Neural progenitor cell (in vitro differentiated cells): Measurements from ENCODE around the gene BRWD1. TPM values are rescaled to one million over a fixed set of nuclear protein-coding genes. Genes with fewer than 3 reads are reported as not detected.
A peak's percentile ranks its signal among the peaks of the same experiment; 100 is the strongest.

ENCODE experiments used
- DNase-seq: peaks from one replicate; pipeline ENCODE4 v3.0.0-alpha.2; 2016; ENCODE audit warnings: low spot score
- H2AFZ ChIP-seq: fragments of 200-600 bp; sonication (generic); replicated peaks from 2 replicates; pipeline ENCODE4 v1.6.1; 2016; ENCODE audit warnings: antibody characterized with exemption
- H3F3A ChIP-seq: fragments of 200-600 bp; sonication (generic); 2 replicates; pipeline ENCODE4 v1.6.1; 2016; ENCODE audit warnings: antibody characterized with exemption, low read depth
- H3K27ac ChIP-seq: fragments of 200-600 bp; sonication (generic); 2 replicates; pipeline ENCODE4 v1.5.1; 2016; ENCODE audit warnings: mild to moderate bottlenecking
- H3K27me3 ChIP-seq: fragments of 200-600 bp; sonication (generic); 2 replicates; pipeline ENCODE4 v1.6.1; 2016; ENCODE audit warnings: mild to moderate bottlenecking, moderate library complexity
- H3K36me3 ChIP-seq: fragments of 200-600 bp; sonication (generic); 2 replicates; pipeline ENCODE4 v1.5.1; 2016
- H3K4me1 ChIP-seq: fragments of 200-600 bp; sonication (generic); 2 replicates; pipeline ENCODE4 v1.6.1; 2016; ENCODE audit warnings: mixed run types
- H3K4me2 ChIP-seq: fragments of 200-600 bp; sonication (generic); 2 replicates; pipeline ENCODE4 v1.6.1; 2016
- H3K4me3 ChIP-seq: fragments of 200-600 bp; sonication (generic); 2 replicates; pipeline ENCODE4 v1.5.1; 2016
- H3K79me2 ChIP-seq: fragments of 200-600 bp; sonication (generic); 2 replicates; pipeline ENCODE4 v1.6.1; 2016; ENCODE audit warnings: low read depth
- H3K9ac ChIP-seq: fragments of 200-600 bp; sonication (generic); 2 replicates; pipeline ENCODE4 v1.6.1; 2016
- H3K9me3 ChIP-seq: fragments of 200-600 bp; sonication (generic); 2 replicates; pipeline ENCODE4 v1.5.1; 2016; ENCODE audit warnings: low read depth
- H4K20me1 ChIP-seq: fragments of 200-600 bp; sonication (generic); 2 replicates; pipeline ENCODE4 v1.6.1; 2016; ENCODE audit warnings: low read depth
- H3K27ac Mint-ChIP-seq: 3 replicates; pipeline ENCODE4 v1.8.0; 2021; ENCODE audit warnings: mixed read lengths
- H3K27me3 Mint-ChIP-seq: 2 replicates; pipeline ENCODE4 v1.8.0; 2022; ENCODE audit warnings: low read depth, mild to moderate bottlenecking, inconsistent platforms, moderate library complexity, mixed read lengths; ENCODE audit not compliant: insufficient read depth
- H3K36me3 Mint-ChIP-seq: 3 replicates; pipeline ENCODE4 v1.8.0; 2021; ENCODE audit warnings: mixed read lengths
- H3K4me1 Mint-ChIP-seq: 3 replicates; pipeline ENCODE4 v1.8.0; 2021; ENCODE audit warnings: mixed read lengths
- H3K4me3 Mint-ChIP-seq: 3 replicates; pipeline ENCODE4 v1.8.0; 2021; ENCODE audit warnings: mild to moderate bottlenecking, moderate library complexity, mixed read lengths
- H3K9me3 Mint-ChIP-seq: 3 replicates; pipeline ENCODE4 v1.8.0; 2020; ENCODE audit warnings: mixed read lengths
- CTCF ChIP-seq: fragments of 200-600 bp; sonication (generic); IDR thresholded peaks from 2 replicates; pipeline ENCODE4 v1.5.1; 2017; ENCODE audit warnings: antibody characterized with exemption, mild to moderate bottlenecking
- EZH2 ChIP-seq: fragments of 200-600 bp; sonication (generic); IDR thresholded peaks from 2 replicates; pipeline ENCODE4 v1.6.1; 2017; ENCODE audit warnings: antibody characterized with exemption, mild to moderate bottlenecking, moderate library complexity
- EZH2phosphoT487 ChIP-seq: fragments of 200-600 bp; sonication (generic); IDR thresholded peaks from 2 replicates; pipeline ENCODE4 v1.6.1; 2017; ENCODE audit warnings: antibody characterized with exemption
- total RNA-seq: library from RNA; depleted of rRNA; stranded (reverse); fragments of >200 nt; gene quantifications from 2 replicates; pipeline ENCODE4 v1.2.3, GENCODE V29; 2015; ENCODE audit warnings: low replicate concordance

BRWD1 gene
- total RNA-seq, 1 donor from 2014 or later = 130 TPM

DNA sequence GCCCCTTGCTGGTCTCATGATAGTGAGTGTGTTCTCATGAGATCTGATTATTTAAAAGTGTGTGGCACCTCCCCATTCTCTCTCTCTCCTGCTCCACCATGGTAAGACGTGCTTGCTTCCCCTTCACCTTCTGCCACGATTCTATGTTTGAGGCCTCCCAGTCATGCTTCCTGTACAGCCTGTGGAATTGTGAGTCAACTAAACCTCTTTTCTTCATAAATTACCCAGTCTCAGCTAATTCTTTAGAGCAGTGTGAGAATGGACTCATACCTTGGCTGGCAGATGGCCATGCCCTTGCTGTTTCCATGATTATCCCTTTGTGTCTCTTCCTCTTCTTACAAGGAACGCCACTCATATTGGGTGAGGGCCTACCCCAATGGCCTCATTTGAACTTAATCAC lies 170.5 kb downstream of the BRWD1 start:
- no peaks in the 10 kb centered on the region for H3K4me1 ChIP-seq
- DNase-seq = no peak
- H3K27ac ChIP-seq = no peak overlapping the region
- no peak overlapping the region for H3K9ac ChIP-seq
- TF ChIP-seq EZH2 (no peak), CTCF (no peak), EZH2phosphoT487 (no peak)
- no peak overlapping the region for H3K4me2 ChIP-seq
- Mint-ChIP-seq H3K27me3 (no peaks in the 10 kb centered on the region), H3K27ac (no peak overlapping the region), H3K9me3 (peaks cover 7% of the 10 kb centered on the region), H3K4me1 (peaks cover 2% of the 10 kb centered on the region), H3K4me3 (no peak overlapping the region), H3K36me3 (no peaks in the 10 kb centered on the region)
- no peaks in the 10 kb centered on the region for H3K9me3 ChIP-seq
- H3F3A ChIP-seq = no peaks in the 10 kb centered on the region
- no peaks in the 10 kb centered on the region for H4K20me1 ChIP-seq
- H3K79me2 ChIP-seq = no peaks in the 10 kb centered on the region
- no peak overlapping the region for H3K4me3 ChIP-seq
- no peaks in the 10 kb centered on the region for H3K27me3 ChIP-seq
- no peaks in the 10 kb centered on the region for H3K36me3 ChIP-seq
- no peak overlapping the region for H2AFZ ChIP-seq

DNA sequence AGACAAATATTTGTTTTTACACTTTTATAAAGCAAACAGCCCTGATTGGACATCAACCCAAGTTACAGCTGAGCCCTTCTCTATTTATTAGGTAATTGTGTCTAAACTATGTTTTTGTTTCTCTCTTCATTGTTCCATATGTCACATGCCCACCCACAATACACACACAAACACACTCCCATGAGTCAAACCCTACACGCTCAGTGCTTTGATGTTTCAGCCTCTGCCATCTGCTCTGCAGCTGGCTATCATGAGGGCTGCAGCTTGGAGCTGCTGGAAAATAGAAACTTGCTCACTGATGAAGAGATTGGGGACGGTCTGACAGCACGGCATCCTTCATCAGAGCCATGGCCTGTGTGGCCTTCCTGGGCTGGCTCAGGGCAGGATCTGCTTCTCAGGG lies 171.9 kb downstream of the BRWD1 start:
- H3K4me1 Mint-ChIP-seq = peaks cover 10% of the 10 kb centered on the region
- Histone ChIP-seq H3K4me3 (no peak overlapping the region), H3K4me1 (no peaks in the 10 kb centered on the region), H3K79me2 (no peaks in the 10 kb centered on the region), H3K4me2 (no peak overlapping the region), H3F3A (no peaks in the 10 kb centered on the region), H4K20me1 (no peaks in the 10 kb centered on the region), H3K9me3 (no peaks in the 10 kb centered on the region), H3K27me3 (no peaks in the 10 kb centered on the region), H3K9ac (no peak overlapping the region), H3K36me3 (no peaks in the 10 kb centered on the region), H2AFZ (no peak overlapping the region), H3K27ac (no peak overlapping the region)
- peaks cover 4% of the 10 kb centered on the region for H3K9me3 Mint-ChIP-seq
- no peak for TF ChIP-seq EZH2
- no peak for TF ChIP-seq CTCF
- TF ChIP-seq EZH2phosphoT487 = no peak
- no peak overlapping the region for H3K27ac Mint-ChIP-seq
- H3K27me3 Mint-ChIP-seq = peaks cover 2% of the 10 kb centered on the region
- DNase-seq = no peak
- H3K36me3 Mint-ChIP-seq = no peaks in the 10 kb centered on the region
- no peak overlapping the region for H3K4me3 Mint-ChIP-seq

DNA sequence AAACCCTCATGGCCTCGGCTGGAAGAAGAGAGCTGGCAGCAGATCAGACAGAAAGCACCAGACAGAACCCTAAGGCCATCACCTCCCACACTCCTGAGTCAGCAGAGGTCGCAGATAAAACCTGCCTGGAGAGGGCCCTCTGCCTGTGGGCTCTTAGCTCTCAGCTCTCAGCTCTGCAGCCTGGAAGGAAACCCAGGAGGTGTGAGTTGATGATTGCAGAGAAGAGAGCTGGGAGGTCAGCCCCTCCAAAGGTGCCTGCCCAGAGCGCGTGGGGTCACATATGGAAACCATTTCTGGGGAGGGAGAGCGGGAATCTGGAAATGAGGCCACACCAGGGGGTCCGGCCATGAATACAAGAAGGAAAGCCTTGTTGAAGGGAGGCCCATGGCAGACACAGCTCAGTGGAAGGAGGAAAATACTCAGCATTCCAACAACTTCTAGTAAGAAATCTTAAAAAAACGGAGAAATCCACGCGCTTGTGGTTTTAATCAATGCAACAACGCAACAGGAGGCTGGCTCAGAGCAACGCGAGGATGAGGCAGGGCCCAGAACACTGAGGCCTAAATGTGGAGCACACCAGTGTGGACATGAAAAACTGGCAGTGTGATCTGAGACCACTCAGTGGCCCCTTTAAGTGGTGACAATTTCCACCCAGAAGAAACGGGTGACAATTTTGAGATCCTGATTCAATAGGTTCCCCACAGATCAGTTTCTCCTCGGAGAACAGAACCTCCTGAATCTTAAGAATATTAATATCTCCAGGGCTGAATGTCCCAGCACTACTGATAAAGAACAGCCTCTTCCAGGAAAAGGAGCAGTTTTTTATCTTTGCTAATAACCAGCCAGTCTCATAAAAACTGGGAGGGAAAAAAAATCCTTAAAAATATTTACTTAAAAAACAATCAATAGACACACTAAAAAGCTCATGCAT lies 175.9 kb downstream of the BRWD1 start:
- Mint-ChIP-seq H3K36me3 (no peaks in the 10 kb centered on the region), H3K4me1 (peaks cover 12% of the 10 kb centered on the region), H3K4me3 (peak overlapping the region; percentile 24), H3K27ac (peak overlapping the region; percentile 61), H3K9me3 (no peaks in the 10 kb centered on the region), H3K27me3 (peaks cover 4% of the 10 kb centered on the region)
- Histone ChIP-seq H3F3A (no peaks in the 10 kb centered on the region), H3K36me3 (no peaks in the 10 kb centered on the region), H3K4me1 (no peaks in the 10 kb centered on the region), H3K79me2 (no peaks in the 10 kb centered on the region), H3K27me3 (no peaks in the 10 kb centered on the region), H2AFZ (no peak overlapping the region), H4K20me1 (no peaks in the 10 kb centered on the region), H3K9me3 (no peaks in the 10 kb centered on the region), H3K4me2 (no peak overlapping the region), H3K9ac (no peak overlapping the region), H3K27ac (no peak overlapping the region), H3K4me3 (no peak overlapping the region)
- peak; percentile 33 for DNase-seq
- TF ChIP-seq CTCF = no peak
- TF ChIP-seq EZH2phosphoT487 = no peak
- TF ChIP-seq EZH2 = no peak
